Cardiac fibroblast (primary cell): ENCODE measurements around the gene SMIM17.

Source experiments
- DNase-seq, 2 donors: peaks; one replicate each; pipeline versions ENCODE4 v3.0.0 to v3.0.0-alpha.2; 2010; ENCODE audit warnings: low read depth in 2 of 2
- H3K4me3 ChIP-seq, 2 donors: replicated peaks in 1 of 2; 1 replicate in 1 of 2; 2 replicates in 1 of 2; pipeline ENCODE4 v1.5.1; 2011; ENCODE audit warnings: low read depth in 2 of 2, low read length in 2 of 2, mild to moderate bottlenecking in 2 of 2, moderate library complexity in 1 of 2
- TF ChIP-seq, protein P1 (sequence below): IDR thresholded peaks from one replicate; pipeline ENCODE4 v1.5.1; 2011; ENCODE audit warnings: low read depth, mild to moderate bottlenecking, low read length, inconsistent platforms

SMIM17 gene

GRCh38 chr19:56681702-56682101, 38.7 kb downstream of the SMIM17 start:
- H3K4me3 ChIP-seq: no peak overlapping the region
- DNase-seq: no peak
- TF ChIP-seq, protein P1, sequence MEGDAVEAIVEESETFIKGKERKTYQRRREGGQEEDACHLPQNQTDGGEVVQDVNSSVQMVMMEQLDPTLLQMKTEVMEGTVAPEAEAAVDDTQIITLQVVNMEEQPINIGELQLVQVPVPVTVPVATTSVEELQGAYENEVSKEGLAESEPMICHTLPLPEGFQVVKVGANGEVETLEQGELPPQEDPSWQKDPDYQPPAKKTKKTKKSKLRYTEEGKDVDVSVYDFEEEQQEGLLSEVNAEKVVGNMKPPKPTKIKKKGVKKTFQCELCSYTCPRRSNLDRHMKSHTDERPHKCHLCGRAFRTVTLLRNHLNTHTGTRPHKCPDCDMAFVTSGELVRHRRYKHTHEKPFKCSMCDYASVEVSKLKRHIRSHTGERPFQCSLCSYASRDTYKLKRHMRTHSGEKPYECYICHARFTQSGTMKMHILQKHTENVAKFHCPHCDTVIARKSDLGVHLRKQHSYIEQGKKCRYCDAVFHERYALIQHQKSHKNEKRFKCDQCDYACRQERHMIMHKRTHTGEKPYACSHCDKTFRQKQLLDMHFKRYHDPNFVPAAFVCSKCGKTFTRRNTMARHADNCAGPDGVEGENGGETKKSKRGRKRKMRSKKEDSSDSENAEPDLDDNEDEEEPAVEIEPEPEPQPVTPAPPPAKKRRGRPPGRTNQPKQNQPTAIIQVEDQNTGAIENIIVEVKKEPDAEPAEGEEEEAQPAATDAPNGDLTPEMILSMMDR: no peak

GRCh38 chr19:56683116-56683515, 40.2 kb downstream of the SMIM17 start:
- H3K4me3 ChIP-seq: no peak overlapping the region
- TF ChIP-seq, protein P1: no peak
- DNase-seq: no peak

DNA sequence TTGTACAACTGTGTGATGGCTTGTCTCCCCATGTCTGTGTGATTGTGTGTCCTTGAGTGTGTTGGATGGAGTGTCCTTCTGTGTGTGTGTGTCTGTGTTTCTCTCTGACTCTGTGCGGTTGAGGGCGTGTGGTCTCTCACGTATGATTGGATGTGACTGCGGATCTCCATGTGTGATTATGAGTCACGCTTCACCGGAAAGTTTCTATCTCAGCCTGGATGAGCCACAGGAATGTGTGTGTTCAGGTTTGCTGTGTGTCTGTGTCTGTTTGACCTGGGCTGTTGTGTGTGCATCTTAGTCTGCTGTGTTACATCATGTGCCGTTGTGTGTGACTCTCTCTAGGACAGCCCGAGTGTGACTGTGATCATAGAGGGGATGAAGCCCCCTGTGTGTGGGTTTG, 44.1 kb downstream of the SMIM17 start:
- no peak overlapping the region for H3K4me3 ChIP-seq
- TF ChIP-seq, protein P1: no peak
- peak in 1 of 2 donors; percentile 8 for DNase-seq

DNA sequence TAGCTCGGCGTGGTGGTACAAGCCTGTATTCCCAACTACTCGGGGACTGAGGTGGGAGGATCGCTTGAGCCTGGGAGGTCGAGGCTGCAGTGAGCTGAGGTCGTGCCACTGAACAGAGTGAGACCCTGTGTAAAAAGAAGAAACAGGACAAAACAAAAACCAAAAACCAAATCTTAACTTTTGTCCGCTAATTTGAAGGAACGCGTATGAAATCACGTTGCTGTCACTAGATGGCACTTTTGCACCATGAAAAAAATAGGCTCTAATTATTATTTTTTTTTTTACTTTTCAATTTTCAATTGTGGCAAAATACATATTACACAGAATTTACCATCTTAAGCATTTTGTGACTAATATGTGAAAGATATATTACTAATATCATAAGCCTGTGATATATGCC, 46.2 kb downstream of the SMIM17 start:
- no peak overlapping the region for H3K4me3 ChIP-seq
- TF ChIP-seq, protein P1: no peak
- peak in 1 of 2 donors; percentile 3 for DNase-seq

DNA sequence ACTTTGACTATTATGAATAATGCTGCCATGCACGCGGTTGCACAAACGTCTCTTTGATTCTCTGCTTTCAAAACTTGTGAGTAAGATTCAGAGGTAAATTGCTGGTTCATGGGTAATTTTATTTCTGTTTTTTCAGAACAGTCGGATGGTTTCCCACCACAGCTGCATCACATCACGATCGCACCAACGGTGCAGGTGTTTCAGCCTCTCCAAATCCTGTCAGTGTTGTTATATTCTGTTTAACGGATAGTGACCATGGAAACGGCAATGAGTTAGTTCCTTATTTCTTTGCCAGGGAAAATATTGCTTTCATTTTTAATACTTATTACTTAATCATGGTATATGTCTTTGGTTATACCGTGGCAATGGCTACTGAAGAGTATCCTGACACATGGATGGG, 47.7 kb downstream of the SMIM17 start:
- TF ChIP-seq, protein P1: no peak
- no peak overlapping the region for H3K4me3 ChIP-seq
- DNase-seq: no peak

GRCh38 chr19:56692206-56692895, 49.4 kb downstream of the SMIM17 start:
- TF ChIP-seq, protein P1: no peak
- DNase-seq: peak in 1 of 2 donors; percentile 8
- no peak overlapping the region for H3K4me3 ChIP-seq

- no peak overlapping the region for H3K4me3 ChIP-seq
- no peak for DNase-seq
- TF ChIP-seq, protein P1: no peak
Measured at GRCh38 chr19:56699552-56699951, 56.6 kb downstream of the SMIM17 start.
